ENCODE data around the gene SLC7A5. TPM values are rescaled to one million over a fixed set of nuclear protein-coding genes. Genes with fewer than 3 reads are reported as not detected.
"Not testable (repeated sequence)": the region's sequence is repeated elsewhere in the genome, so short reads cannot be mapped to it uniquely, and the experiment has no call there.

Gene SLC7A5
- total RNA-seq, 1 donor from 2014 or later = 9.5 TPM

DNA sequence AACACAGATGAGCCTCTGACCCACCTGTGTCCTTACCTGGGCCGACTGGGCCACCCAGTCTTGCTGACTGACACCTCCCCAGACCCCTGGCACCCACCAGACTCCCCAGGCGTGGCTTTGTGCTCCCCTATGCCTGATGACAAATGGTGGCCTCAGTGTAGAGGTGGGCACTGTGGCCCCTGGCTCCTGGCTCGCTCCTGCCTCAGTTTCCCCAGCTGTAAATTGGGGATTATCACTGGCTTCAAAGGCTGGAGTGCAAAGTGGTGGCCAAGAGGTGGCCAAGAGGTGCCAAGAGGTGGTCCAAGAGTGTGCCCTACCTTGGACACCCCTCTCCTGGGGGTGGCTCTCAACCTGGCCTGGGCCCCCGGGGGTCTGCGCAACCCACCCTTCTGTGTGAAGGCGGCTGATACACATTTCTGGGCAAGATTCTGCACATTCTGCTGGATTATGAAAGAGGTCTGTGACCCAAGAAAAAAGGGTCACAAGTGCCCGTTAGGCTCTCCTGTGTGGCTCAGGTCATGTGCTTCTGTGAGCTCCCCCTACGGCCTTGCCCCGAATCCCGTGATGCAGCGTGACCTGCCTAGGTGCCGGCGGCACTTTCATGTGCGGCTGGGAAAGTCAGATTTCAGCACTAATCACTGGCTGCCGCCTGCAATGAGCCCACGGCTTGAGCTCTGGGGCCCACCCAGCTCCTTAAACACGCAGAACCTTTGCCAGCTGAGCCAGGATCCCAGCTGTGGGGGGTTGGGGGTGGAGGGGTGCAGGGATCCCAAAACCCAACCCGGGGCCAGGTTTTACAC, 7.8 kb downstream of the SLC7A5 start:
- not testable (repeated sequence) for DNase-seq (ENCODE audit: low read depth in 2 of 2)

DNA sequence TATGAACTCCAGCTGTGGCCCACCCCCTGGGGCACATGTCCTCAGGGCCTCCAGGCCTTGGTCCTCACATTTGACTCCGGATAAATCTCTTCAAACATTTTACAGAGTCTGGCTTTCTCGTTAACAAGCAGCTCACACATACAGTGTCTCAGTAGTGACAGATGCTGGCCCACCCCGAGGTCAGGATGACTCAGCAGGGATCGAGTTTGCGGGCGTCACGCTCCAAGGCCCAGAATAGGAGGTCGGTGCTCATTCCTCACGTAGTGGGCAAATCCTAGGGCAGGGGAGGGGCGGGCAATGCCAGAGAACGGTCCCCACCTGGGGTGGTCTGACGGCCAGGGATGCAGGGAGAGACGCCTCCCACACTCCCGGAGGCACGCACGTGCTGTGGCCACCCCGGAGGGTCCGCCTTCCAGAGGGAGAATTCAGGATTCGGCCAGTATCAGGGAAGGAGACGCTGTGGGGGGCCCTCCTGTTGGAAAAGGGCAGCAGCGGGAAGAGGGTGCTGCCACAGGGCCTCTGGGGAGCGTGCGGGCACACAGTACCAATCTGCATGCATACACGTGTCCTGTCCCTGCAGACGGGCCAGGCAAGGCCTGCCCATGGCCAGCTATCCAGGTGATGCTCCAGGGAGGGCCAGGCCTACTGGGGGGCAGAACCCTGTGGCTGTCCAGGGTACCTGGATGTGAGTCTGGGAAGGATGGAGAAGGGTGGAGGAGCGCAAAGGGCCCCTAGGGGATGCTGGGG, 8.6 kb downstream of the SLC7A5 start:
- DNase-seq (ENCODE audit: low read depth in 2 of 2) = peak; percentile 63 to 79

DNA sequence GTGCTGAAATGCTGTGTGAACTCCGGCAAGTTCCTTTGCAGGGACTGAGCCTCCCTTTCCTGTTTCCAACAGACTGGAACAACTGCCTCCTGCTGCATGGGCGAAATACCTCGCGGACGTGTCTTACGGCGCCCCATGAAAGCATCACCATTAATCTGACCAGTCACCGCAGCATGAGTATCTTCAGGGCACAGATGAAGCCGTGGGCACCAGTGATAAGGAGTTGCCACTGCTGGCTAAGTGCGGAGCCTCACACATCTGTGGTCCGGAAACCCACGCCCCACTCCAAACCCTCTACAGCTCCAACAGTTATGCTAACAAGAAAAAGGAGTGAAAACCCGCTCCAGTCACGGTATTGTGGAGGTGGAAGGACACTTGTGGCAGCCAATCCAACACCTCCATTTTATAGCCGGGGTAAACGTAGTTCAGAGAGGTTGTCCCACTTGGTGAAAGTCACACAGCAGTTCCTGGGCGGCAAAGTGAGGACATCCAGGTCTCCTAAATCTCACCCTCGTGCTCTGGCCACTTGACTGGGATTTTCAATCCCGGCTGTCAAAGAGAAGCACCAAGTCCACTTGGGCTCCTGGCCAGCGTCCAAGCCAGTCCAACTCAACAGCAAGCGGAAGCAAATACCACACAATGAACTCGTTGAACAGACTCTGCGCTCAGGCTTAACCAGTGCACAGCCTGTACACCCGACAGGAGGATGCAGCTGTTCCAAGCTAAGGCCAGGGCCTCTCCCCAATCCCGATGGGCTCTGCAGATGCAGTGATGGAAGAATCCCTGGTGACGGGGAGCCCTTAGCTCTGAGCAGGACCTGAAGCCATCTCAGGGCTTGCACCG, 10.9 kb downstream of the SLC7A5 start:
- DNase-seq (ENCODE audit: low read depth in 2 of 2) = peak; percentile 43 to 64

DNA sequence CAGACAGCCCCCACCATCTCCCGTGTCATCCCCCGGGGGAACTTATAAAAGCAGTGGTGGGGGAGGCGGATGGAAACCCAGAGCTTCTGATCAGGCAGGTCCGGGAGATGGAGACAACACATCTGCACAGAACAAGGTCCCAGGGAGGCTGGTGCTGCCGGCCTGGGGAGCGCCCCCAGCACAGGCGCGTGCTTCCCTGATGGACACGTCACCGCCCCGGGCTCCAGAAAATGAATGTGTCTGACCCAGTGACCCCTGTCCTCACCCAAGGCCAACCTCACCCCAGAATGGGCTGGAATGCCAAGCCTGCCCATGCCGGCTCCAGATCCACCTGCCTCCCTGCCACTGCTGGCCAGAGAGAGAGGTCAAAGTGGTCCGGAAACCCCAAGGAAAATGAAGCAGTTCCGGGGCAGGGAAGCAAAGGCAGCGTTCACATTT, 12.5 kb downstream of the SLC7A5 start:
- peak in 1 of 2 donors; percentile 29 for DNase-seq (ENCODE audit: low read depth in 2 of 2)

- DNase-seq (ENCODE audit: low read depth in 2 of 2) = peak; percentile 37 to 71
These were observed 13.2 kb downstream of the SLC7A5 start for GRCh38 chr16:87855852-87856715.

DNA sequence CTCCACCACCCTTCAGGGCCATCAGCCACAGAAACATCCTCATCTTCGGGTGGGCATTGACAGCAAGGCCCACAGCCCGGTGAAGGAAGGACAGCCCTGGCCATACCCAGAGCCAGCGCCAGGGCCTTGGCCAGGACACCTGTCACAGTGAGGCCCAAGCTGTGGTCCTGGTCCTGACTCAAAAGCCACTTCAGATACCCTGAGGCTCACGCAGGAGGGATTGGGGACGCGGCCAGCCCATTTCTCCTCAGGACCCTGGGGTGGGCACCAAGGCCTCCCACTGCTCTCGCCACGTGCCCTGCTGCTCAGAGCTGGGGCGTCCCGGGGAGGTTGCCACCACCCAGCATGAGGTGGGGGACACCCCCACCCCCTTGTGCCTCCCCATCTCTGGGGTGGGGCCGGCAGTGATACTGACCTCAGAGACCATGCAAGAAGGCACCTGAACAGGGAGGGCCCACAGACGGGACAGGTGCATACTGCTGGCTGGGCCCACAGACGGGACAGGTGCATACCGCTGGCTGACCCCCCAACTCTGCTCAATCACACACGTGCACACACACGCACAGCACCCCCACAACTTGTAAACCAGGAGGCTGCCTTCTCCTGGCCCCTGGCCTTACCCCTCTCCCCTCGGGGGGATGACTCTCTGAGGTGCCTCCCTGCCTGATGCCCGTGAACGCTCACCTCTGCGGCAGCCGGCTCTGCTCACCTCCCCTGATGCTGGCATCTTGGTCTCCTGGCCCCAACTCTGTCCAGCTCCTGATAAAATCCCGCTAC, 14.2 kb downstream of the SLC7A5 start:
- DNase-seq (ENCODE audit: low read depth in 2 of 2) = no peak

DNA sequence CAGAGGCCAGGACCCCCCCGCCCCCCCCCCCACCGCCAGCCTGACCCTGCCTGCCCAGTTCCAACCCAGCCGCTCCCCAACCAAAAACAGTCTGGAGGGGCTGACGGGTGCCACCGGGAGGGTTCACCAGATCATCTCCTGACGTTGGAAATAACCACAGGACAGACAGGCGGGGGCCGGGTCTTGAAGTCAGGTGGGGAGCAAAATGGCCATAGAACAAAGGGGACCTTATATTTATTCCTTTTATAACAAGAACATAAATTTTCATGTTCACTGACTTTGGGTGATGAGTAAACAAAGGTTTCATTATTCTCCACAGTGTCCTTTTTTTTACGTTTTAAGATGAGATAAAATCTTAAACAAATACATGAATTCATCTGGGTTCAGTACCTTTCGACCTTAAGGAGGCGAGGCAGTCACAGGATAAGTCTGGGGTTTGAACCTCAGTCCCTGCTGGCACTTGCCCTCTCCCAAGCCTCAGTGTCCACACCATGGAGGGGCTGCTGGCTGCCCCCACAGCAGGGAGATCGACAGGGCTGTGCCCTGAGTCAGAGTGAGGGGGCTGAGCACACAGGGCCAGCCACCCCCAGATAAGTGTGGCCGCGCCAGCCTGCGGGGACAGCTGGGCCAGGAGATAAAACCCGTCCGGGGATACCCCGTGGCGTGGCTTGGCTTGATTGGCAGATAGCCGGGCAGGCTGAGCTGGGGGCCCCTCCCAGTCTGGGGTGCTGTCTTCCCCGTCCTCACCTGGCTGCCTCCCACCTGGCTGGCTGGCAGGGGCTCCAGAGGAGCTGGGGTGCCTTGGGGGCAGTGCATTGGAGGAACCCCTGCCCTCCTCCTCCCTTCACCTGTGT, 15.0 kb downstream of the SLC7A5 start:
- no peak for DNase-seq (ENCODE audit: low read depth in 2 of 2)

DNA sequence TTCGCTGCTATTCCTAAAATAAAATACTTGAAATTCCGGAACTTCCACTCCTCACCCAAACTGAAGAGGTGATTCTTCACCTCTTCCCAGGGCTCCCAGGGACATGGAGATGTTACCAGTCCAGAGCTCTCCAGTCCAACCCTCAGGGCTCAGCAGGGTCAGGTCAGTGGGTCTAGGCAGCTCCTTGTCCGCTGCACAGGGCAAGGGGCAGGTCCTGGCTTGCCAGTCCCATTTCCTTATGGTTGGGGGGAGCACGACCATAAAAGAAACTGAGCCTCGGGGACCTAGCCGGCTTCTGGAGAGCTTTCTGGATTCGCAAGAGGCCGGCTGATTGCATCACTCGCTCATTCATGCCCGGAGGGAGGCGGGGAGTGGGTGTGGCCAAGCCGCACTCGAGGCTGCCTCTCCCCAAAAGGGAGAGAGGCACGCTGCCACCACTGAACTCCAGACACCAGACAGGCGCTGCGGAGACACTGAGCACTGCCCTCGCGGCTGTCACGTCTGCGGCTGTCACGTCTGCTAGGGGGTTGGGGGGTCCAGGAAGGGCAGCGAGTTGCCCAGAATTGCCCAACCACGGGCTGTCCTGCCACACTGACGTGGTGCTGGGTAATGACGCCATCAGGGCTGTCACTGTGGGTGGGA, 15.8 kb downstream of the SLC7A5 start:
- peak; percentile 69 to 82 for DNase-seq (ENCODE audit: low read depth in 2 of 2)

DNA sequence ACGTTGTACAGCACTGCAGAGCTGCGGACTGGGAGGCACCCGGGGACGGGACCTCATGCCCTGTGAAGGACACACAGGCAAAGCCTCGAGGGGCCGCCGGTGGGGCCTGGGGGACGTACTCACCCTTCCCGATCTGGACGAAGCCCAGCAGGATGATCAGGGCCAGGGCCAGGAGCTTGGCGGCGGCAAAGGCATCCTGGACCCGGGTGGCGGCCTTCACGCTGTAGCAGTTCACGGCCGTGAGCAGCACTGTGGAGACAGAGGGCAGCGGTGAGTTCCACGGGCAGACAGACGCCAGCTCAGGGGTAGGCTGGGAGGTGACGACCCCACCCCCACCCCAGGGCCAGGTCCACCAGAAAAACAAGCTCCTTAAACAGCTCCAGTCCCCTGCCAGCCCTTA, 17.7 kb downstream of the SLC7A5 start:
- DNase-seq (ENCODE audit: low read depth in 2 of 2) = no peak

- DNase-seq (ENCODE audit: low read depth in 2 of 2) = no peak
These were observed 18.1 kb downstream of the SLC7A5 start for GRCh38 chr16:87851141-87851587.

- peak; percentile 57 to 67 for DNase-seq (ENCODE audit: low read depth in 2 of 2)
These were observed 19.0 kb downstream of the SLC7A5 start for GRCh38 chr16:87850009-87851006.

DNA sequence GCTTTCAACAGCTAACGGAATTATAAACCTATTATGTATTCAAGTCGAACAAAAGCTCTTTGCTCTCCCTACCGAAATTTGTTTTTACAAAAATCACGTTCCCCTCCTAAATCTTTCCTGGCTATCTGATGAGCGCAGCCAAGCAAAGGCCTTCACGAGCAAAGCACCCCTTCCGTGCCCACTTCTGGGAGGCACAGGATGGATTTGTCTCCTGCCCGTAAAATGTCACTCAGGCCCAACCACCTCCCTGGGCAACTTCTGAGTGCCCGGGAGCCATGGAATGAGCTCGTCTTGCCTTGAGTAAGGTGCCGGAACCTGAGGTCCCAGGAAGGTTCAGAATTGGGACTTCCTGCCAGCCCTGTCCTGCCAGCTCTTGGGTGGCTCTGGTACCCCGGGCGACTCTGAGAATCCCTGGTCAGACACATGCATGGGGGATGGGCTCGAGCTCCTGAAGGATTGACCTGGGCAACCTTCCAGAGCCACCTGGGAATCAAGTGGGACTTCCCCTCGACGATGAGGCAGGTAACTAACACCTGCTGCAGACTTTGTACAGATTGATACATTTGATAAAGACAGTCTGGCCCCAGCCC, 19.8 kb downstream of the SLC7A5 start:
- DNase-seq (ENCODE audit: low read depth in 2 of 2) = no peak

- no peak for DNase-seq (ENCODE audit: low read depth in 2 of 2)
These were observed 20.5 kb downstream of the SLC7A5 start for GRCh38 chr16:87848676-87849345.

DNA sequence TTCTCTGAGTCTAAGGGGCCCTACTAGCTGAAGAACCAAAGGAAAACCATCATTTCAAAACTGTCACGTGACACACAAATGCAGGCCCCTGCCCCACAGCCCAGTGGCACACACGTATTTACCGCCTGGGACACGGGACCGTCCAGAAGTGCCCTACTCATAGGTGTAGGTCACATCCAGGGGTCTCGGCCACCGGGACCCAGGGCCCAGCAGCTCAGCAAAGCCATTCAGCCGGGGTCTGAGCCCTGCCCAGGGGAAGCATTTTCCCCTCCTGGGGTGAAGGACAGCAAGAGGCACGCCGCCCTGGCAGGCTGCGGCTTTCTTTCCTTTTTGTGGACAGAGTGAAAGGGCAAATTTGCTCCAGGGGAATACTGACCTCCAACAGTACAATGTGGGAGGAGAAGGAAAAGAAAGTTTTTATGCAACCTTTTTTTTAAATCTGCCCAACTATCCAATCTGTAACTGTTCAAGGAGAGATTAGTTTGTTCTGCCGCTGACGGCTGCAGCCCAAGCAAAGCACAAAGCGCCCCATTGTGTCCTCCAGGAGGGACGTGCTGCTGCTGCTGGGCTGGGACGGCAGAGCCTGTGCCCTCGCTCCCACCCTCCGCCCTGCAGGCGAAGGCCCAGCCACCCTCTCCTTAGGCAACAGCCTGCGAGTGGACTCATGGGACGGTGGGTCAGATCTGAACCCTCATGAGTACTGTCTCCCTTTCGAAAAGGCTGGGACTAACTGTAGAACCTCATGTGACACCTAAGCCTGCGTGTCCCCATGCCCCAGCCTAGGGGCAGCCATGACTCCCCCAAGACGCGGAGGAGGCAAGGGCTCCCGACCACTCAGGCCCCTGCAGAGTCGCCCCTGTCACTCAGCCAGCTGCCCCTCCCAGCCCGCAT, 21.3 kb downstream of the SLC7A5 start:
- no peak for DNase-seq (ENCODE audit: low read depth in 2 of 2)

DNA sequence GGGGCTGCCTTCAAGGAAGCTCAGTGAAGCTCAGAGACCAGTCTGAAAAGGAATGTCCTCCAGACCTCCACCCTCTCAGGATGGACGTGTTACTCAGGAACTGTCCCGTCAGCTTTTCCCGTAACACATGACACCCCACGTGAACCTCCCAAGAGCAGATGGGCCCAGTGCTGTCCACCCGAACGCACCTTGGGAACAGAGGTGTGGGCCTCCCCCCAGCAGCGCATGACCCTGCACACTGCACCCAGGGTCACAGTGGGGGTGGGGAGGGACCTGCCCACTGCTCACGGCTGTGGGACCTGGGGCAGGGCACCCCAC, 21.9 kb downstream of the SLC7A5 start:
- DNase-seq (ENCODE audit: low read depth in 2 of 2) = no peak

Measured in lung microvascular endothelial cell (primary cell).